GM18508 (cell line): ENCODE measurements around the gene MYCBP.
"Not testable (repeated sequence)": the region's sequence is repeated elsewhere in the genome, so short reads cannot be mapped to it uniquely, and the experiment has no call there.

Source experiments
- ATAC-seq: cut with Tn5 transposase; IDR thresholded peaks from one replicate; pipeline ENCODE4 v1.9.1; 2021; ENCODE audit warnings: moderate number of reproducible peaks; ENCODE audit not compliant: insufficient read depth, unreplicated experiment

MYCBP gene, protein sequence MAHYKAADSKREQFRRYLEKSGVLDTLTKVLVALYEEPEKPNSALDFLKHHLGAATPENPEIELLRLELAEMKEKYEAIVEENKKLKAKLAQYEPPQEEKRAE

DNA sequence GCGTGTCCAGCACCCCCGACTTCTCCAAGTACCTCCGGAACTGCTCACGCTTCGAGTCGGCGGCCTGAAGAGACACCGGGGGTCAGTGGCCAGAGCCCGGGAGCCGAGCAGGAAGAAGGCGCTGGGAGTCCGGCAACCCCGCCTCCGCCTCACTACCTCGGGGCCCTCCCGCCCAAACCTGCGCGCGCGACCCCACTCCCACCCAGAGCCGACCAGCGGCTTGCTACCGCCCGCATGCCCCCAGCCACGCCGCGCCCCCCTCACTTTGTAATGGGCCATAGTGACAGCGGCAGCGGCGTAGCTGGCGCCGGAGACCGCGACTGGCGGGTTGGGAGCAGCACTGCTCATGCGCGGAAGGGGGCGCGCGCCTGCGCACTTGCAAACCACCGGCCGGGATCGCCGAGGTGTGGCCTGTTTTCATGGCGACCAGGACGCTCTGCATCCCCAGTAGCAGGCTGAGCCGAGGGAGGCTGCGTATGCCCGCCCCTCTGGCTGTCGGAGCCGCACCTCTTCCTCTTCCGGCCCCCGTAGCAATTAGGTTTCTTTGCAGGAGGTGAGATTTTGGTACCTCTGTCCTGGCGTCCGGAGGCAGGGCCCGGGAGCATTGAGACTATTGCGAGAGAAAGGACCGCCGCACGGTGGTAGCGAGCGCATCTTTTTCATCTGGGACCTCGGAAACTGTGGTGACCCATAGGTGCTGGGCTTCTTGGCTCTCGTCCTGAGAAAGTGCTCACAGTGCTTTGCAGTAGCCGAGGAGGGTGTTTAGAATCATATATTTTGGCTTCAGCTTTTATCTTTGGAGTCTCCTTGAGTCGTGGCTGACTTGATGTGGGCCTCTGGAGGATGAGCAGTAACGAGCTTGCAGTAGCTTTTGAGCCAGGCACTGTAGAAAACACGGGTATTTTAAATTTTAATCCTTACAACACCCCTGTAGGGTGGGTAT, at the start of gene MYCBP:
Gene MYCBP, minus strand, starts transcription at position 322 of the 943 bp plus-strand sequence. Its CDS starts 43 bp downstream, at position 279.
- ATAC-seq: peak; percentile 72

DNA sequence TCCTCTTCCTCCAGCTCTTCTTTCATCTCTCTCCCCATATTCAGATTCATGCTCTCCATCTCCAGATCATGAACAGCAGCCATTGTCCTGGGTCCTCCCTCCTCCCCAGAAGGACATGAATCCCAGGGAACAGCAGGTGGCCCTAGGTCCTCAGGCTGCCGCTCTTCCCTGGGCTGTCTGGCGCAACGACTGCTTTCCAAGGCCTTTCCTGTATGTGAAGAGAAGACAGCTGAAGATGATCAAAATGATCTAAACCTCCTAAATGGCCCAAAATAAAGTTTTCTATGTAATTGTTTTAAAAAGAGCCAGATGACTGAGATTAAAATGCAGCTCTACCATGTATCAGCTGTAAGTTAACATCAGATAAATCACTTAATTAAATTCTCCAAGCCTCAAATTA, 46.0 kb upstream of the MYCBP start:
- ATAC-seq: no peak

DNA sequence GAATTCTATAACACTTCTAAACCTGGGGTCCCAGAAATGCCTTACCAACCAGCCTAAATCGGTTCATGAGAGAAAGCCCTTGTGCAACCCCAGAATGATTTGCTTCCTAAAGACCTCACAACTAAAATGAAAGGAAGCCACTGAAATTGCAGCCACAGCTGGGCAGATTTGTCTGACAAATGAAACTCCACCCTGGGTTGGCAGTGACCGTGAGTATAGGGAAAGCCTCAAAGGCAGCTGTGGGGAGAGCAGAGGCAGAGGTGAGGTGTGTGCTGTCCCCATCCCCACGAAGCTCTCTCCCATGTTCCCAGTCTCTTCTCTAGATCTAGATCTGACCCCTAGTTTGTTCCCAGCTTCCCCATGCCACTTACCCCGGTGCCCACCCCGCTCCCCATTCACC, 45.4 kb upstream of the MYCBP start:
- no peak for ATAC-seq

DNA sequence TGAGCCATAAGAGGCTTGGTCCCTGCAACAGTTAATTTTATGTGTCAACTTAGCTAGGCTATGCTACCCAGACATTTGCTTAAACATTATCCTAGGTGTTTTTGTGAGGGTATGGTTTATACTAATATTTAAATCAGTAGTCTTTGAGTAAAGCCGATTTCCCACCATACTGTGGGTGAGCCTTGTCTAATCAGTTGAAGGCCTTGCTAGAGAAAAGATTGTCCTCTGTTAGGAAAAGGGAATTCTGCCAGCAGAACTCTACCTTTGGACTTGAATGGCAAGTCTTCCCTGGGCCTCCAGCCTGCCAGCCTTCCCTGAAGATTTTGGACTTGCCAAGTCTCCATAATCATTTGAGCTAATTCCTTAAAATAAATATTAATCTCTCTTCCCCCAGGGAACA, 44.6 kb upstream of the MYCBP start:
- ATAC-seq: no peak

DNA sequence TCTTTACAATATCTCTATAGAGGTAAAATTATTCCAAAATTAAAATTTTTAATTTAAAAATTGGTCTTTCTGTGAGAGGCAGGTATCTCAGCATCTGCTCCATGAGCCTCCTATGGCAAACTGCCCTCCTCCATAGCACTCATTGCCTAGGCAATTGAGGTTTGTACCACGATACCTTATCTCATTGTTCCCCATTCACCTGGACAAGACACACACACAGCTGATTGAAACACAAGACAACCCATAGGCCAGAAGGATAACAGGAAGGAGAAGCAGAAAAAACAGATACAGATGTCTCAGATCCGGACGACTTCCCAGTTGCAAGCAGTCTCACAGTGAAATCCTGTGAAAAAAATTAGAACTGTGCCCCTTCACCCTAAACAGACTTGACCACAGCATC, 44.2 kb upstream of the MYCBP start:
- no peak for ATAC-seq

DNA sequence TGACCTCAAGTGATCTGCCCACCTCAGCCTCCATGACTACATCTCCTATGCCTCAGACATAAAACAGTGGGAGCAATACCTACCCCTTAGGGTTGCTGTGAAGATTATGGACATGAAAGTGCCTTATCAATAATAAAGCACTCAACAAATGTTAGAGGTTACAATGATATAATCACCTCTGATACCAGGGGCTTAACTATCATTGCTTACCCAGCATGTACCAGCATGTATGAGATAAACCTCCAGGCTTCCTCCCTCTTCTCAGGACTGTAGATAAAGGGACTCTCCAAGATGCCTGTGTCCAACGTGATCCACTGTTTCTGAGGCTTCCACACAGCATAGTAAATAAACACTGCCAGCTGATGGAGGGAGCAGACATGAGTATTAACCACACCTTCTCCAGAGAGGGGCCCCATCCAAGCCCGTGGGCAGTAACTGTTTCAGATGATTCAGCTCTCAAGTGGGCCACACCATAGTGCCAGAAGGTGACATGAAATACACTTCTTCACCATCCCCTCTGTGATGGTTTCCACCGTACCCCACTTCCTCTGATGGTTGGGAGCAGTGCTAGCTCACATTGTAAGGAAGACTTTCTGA, 42.3 kb upstream of the MYCBP start:
- ATAC-seq: no peak

DNA sequence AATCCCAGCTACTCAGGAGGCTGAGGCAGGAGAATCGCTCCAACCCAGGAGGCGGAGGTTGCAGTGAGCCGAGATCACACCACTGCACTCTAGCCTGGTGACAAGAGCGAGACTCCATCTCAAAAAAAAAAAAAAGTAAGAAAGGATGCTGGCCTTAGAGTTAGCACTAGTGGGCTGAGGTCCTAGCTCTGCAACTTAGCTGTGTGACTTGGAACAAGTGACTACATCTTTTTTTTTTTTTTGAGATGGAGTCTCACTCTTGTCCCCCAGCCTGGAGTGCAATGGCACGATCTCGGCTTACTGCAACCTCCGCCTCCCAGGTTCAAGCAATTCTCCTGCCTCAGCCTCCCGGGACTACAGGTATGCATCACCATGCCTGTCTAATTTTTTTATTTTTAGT, 41.8 kb upstream of the MYCBP start:
- ATAC-seq: not testable (repeated sequence)

DNA sequence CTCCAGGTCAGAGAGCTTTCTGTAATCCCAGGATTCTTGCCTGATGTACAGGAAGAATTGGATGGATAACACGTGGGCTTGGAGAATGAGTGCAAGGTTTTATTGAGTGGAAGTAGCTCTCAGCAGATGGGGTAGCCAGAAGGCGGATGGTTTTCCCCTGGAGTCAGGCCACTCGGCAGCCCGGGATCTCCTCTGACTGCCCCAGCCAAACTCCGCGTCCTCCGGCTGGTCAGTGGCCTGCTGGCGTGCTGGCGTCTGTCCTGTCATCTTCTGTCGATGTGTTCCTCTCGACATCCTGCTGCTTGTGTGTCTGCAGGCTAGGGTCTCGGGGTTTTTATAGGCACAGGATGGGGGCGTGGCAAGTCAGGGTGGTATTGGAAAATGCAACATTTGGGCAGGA, 35.7 kb upstream of the MYCBP start:
- no peak for ATAC-seq

DNA sequence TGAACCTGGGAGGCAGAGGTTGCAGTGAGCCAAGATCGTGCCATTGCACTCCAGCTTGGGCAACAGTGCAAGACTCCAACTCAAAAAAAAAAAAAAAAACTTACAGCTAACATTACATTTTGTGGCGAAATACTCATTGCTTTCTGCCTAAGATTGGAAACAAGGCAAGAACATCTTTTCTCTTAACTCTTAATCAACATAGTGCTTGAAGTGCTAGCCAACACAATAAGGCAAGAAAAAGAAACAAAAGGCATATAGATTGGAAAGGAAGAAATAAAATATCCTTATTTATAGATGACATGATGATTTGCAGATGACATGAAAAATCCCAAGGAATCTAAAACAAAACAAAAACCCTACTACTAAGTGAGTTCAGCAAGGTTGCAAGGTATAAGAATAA, 32.8 kb upstream of the MYCBP start:
- ATAC-seq: no peak

DNA sequence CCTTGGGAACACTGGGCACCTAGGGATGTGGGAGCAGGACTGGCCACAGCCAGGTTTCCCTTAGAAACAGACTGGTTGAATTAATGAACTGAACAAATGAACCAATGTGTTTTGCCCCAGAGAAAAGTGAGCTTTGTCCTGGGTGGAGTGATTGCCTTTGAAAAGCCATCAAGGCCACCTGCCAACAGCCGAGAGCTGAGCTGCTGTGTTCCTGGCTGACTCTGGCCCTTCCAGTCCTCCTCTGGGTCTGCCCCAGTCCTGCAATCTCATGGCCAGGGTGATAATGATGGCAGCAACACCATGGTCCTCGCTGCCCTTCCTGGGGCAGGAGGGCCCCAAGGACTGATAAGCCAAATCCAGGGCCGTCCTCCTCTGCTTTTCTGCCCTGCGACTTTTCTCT, 26.4 kb upstream of the MYCBP start:
- no peak for ATAC-seq

DNA sequence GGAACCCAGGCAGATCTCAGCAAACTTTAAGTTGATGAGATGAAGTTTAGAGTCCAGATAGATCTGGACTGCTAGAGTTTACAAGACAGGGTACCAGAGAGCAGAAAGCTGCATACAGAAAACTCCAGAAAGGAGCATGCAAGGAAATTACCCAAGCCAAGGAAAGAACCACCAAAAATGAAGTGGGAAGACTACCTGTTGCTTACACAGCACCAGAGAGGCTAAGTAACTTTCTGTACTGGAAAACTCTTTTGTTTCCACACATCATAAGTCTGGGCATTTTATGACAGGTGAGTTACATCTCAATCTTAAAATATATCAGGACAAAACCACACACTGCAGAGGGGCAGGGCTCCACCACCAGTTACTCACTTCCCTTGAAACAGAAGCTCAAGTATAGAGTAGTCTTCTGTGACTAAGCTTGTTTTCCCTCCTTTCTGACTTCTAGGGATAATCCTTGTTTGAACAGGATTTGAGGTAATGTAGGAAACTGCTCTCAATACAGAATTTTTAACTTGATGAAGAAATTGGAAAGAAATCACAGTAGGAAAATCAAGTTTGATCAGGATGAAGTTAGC, 25.6 kb upstream of the MYCBP start:
- no peak for ATAC-seq

DNA sequence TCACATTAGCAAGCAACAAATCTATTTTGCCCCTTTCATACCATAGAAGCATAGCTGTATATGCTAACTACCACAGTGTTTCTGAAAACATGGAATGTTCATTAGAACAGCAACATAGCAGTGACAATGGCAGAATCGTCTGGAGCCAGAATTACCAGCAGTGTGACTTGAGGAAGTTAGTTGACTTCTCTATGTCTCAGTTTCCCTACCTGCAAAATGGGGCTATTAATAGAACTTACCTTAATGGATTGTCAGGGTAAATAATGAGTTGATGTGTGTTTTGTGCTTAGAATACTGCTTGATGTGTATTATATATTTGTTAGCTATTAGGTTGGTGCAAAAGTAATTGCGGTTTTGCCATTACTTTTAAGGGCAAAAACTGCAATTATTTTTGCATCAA, 23.0 kb upstream of the MYCBP start:
- ATAC-seq: no peak

DNA sequence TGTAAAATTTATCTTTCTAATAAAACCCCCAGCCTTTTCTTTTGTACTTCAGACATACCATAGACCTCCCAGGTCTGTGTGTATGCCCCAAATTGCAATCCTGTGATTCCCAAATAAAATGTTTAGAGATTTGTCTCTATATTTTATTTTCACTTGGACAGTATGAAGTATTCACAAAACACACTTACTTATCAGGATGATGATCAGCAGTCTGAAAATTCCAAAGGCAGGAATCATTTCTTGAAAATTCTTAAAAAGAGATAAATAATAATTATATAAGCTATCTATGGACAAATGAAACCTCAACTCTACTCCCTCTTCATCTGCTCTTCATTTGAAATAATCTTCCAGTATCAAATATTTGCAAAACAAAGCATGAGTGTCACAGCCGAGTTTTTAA, 19.8 kb upstream of the MYCBP start:
- ATAC-seq: no peak

DNA sequence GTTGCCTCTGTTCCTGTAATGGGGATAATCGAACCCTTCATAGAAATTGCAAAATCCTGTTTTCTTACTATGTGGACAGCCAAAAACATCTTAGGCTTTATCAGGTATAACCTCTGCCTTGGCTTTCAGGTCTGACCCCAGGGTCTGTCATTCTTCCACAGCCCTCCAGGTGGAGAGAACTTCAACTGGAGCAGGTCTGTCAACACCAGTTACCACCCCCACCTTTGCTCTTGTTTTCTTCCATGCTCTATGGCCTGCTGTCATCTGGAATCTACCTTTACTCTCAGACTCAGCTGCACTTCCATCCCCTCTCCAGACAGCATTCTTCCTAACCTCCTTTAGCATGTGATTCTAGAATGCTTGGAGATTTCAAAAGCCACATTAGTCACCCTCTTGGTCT, 18.6 kb upstream of the MYCBP start:
- no peak for ATAC-seq

DNA sequence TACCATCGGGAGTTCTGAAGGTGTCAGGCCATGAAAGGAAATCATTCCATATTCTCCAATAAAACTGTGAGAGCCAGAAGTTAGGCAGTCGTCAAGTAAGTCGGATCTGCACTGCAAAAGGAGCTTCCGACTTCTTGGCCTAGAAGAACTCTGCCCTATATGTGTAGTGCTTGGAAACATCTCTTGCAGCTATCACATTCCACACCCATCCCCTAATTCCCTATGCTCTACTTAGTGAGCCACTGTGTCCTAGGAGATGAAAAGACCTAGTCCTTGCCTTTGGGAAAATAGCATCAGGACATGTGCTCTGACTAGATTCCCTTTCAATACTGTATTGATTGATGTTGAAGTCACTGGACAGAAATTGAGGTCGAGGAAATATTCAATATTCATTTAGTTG, 16.4 kb upstream of the MYCBP start:
- ATAC-seq: no peak

DNA sequence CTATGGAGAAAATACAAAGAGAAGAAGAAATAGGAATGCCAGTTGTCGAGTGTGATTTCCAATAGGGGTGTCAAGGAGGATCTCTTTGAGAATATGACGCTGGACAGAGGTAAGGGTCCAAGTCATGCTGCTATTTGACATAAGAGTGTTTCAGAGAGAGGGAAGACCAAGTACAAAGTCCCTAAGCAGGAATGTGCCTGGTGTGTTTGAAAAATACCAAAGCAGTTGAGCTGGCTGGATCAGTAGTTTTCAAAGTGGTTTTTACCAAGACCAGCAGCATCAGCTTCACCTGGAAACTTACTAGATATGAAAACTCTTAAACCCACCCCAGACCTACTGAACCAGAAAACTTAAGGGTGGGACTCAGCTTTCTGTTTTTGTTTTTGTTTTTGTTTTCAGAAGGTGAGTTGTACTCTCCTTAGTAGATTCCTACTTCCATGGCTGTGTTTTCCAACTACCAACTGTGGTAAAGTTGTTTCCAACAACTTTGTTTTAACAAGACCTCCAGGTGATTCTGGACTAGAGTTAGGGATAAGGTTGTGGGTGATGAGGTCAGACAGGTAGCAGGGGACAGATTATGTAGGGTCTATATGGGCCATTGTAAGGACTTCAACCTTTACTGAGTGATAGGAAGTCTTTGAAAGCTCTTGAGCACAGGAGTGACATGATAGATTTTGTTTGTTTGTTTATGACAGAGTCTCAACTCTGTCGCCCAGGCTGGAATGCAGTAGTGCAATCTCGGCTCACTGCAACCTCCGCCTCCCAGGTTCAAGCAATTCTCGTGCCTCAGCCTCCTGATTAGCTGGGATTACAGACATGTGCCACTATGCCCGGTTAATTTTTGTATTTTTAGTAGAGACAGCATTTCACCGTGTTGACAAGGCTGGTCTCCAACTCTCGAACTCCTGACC, 15.5 kb upstream of the MYCBP start:
- ATAC-seq: no peak

DNA sequence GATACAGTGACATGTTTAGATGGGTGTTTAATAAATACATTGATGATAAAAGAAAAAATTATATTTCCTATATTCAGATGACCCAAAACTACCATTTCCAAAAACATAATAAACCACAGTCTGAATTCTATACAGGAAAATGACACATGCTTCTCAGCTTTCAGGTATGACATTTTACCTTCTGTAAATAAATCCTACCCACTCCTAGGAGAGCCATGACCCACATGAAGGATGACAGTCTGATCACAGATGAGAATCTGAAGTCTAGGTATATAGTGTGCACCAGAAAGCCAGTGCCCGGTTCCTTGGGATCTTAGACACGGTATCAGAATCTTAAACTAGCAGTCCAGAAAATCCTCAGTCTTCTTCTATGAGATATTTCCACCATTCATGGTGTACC, 11.9 kb upstream of the MYCBP start:
- no peak for ATAC-seq

DNA sequence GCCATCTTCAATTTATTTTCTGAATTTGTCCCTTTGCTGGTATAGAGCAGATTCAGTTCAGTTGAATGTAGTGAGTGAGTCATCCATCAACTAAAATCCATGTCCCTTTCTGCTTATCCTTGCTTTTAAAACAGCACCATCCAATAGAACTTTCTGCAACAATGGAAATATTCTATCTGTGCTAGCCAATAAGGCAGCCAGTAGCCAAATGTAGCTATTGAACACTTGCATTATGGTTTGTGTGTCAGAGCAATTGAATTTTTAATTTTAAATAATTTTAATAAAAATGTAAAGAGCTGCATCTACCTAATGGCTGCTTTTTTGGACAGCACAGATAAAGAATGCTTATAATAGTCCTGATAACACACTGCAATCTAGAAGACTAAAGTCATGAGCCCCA, 8.3 kb upstream of the MYCBP start, which contains the start of gene GJA9:
Gene GJA9, minus strand, starts transcription at position 101 of the 400 bp plus-strand sequence. CDS start 5,489 bp downstream, outside the sequence.
- no peak for ATAC-seq

DNA sequence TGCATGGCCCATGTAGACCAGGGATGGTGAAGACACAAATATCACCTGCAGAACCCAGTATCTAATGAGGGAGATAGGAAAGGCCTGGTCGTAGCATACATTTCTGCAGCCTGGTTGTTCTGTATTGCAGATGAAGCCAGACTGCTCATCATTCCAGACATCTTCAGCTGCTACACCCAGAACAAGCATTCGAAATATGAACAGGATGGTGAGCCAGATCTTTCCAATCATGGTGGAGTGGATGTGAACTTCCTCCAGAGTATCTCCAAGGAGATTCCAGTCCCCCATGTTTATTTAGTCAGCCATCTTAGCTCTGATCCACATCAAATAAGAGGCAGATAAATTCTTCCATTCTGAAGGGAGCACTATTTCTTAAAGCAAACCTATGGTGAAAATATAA, 2.7 kb upstream of the MYCBP start:
- no peak for ATAC-seq

DNA sequence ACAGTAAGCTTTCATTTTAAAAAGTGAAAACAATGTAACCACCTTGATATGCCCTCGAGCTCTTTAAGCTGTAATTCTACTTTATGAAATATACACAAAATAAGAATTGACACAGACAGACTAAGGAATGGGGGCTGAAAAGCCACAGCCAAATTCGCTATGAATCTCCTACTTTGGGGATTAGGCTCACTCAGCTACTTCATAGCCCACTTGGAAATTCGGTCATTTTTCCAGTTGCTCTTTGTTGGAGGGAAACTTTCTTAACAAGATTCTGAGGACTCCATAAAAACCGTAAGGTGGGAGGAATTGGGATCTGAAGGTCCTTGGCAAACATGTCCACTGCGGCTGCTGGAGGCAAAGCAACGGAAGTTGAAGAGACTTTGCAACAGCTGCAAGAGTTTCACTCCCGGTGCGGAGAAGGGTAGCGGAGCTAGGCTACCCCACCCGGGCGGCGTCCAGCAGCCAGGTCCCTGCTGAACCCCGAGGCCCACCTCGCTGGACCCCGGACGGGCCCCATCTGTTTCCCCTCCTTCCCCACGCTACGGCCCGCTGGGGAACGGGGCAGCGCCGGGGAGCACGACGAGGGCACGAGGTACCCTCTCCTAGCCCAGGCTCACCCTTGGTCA, 634 bp downstream of the MYCBP start:
- ATAC-seq: peak; percentile 5
